Glutamatergic neuron (in vitro differentiated cells): Measurements from ENCODE around the gene PRKAG2. TPM values are rescaled to one million over a fixed set of nuclear protein-coding genes. Genes with fewer than 3 reads are reported as not detected.

ENCODE experiments used
- DNase-seq: peaks from one replicate; pipeline ENCODE4 v3.0.0; 2022
- H3K27ac Mint-ChIP-seq: one replicate; pipeline ENCODE4 v1.8.0; 2020; ENCODE audit warnings: mild to moderate bottlenecking, mixed read lengths, inconsistent platforms; ENCODE audit not compliant: unreplicated experiment
- H3K27me3 Mint-ChIP-seq: one replicate; pipeline ENCODE4 v1.8.0; 2020; ENCODE audit warnings: mild to moderate bottlenecking, moderate library complexity, mixed read lengths, inconsistent platforms; ENCODE audit not compliant: unreplicated experiment
- H3K36me3 Mint-ChIP-seq: one replicate; pipeline ENCODE4 v1.8.0; 2020; ENCODE audit warnings: mild to moderate bottlenecking, mixed read lengths, inconsistent platforms; ENCODE audit not compliant: unreplicated experiment
- H3K4me1 Mint-ChIP-seq: one replicate; pipeline ENCODE4 v1.8.0; 2020; ENCODE audit warnings: mild to moderate bottlenecking, low read depth, mixed read lengths, inconsistent platforms; ENCODE audit not compliant: unreplicated experiment
- H3K4me3 Mint-ChIP-seq: one replicate; pipeline ENCODE4 v1.8.0; 2020; ENCODE audit warnings: mild to moderate bottlenecking, mixed read lengths, inconsistent platforms; ENCODE audit not compliant: unreplicated experiment
- H3K9me3 Mint-ChIP-seq: one replicate; pipeline ENCODE4 v1.8.0; 2020; ENCODE audit warnings: mild to moderate bottlenecking, moderate library complexity, mixed read lengths, inconsistent platforms; ENCODE audit not compliant: unreplicated experiment
- total RNA-seq: library from RNA; stranded (reverse); fragmentation: NEBNext Ultra II Directional; extraction: Animal tissue kit (Norgen Biotek cat#: 25700); gene quantifications from one replicate; pipeline ENCODE4 v1.2.1, GENCODE V29; 2021; ENCODE audit not compliant: unreplicated experiment
- TF ChIP-seq, protein P1 (sequence below): fragments of 200-600 bp; sonication (generic); IDR thresholded peaks from one replicate; pipeline ENCODE4 v1.5.0; 2021; ENCODE audit not compliant: partially characterized antibody, unreplicated experiment

PRKAG2 gene
- total RNA-seq, 1 donor from 2014 or later = 24.7 TPM

DNA sequence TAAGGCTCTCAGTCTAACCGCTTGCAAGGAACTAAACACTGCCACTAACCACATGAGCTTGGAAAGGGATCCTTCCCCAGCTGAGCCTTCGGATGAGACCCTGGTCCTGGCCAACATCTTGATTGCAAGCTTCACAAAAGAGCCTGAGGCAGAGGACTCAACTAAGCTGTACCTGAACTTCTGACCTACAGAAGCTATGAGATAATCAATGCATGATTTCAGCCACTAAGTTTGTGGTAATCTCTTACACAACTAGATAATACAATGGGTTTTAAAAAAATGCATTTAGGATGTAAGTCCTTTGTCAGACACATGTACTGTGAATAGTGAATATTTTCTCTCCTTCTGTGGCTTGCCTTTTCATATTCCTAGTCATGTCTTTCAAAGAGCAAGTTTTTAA is 231.6 kb downstream of the PRKAG2 start:
- H3K36me3 Mint-ChIP-seq = no peaks in the 10 kb centered on the region
- H3K4me3 Mint-ChIP-seq = no peak overlapping the region
- no peak for DNase-seq
- TF ChIP-seq, protein P1, sequence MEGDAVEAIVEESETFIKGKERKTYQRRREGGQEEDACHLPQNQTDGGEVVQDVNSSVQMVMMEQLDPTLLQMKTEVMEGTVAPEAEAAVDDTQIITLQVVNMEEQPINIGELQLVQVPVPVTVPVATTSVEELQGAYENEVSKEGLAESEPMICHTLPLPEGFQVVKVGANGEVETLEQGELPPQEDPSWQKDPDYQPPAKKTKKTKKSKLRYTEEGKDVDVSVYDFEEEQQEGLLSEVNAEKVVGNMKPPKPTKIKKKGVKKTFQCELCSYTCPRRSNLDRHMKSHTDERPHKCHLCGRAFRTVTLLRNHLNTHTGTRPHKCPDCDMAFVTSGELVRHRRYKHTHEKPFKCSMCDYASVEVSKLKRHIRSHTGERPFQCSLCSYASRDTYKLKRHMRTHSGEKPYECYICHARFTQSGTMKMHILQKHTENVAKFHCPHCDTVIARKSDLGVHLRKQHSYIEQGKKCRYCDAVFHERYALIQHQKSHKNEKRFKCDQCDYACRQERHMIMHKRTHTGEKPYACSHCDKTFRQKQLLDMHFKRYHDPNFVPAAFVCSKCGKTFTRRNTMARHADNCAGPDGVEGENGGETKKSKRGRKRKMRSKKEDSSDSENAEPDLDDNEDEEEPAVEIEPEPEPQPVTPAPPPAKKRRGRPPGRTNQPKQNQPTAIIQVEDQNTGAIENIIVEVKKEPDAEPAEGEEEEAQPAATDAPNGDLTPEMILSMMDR = no peak
- H3K27ac Mint-ChIP-seq = no peak overlapping the region
- H3K9me3 Mint-ChIP-seq = no peaks in the 10 kb centered on the region
- H3K27me3 Mint-ChIP-seq = no peaks in the 10 kb centered on the region
- peaks cover 5% of the 10 kb centered on the region for H3K4me1 Mint-ChIP-seq

DNA sequence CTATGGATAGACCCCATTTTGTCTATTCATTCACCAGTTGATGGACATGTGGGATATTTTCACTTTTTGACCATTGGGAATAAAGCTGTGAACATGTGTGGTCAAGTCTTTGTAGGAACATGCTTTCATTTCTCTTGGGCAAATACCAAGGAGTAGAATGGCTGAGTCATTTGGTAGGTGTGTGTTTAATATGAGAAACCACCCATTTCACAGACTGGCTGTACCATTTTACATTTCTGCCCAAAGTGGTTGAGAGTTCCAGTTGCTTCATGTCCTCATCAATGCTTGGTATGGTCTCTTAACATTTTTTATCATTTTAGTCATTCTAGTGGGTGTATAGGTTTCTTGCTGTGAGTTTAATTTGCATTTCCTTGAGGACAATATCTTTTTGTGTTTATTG is 232.4 kb downstream of the PRKAG2 start:
- Mint-ChIP-seq H3K4me3 (no peak overlapping the region), H3K36me3 (no peaks in the 10 kb centered on the region), H3K9me3 (no peaks in the 10 kb centered on the region), H3K27ac (no peak overlapping the region), H3K27me3 (no peaks in the 10 kb centered on the region), H3K4me1 (peaks cover 5% of the 10 kb centered on the region)
- TF ChIP-seq, protein P1 = no peak
- no peak for DNase-seq

DNA sequence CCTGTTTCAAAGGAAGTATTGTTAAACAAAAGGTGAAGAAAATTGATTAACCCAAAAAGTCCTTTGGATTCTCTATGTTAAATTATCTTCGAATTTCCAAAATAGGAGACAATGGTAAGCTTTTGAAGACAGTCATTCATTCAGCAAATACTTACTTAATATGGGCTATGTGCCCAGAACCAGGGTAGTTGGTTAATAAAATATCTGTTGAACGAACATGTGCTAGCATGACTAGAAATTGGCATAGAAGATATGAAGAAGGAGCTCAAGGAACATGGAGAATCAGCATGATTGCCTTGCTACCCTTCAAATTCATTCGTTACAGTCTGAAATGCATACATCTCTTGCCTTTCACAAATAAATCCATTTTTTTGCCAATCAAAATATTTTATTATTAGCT is 234.2 kb downstream of the PRKAG2 start:
- Mint-ChIP-seq H3K4me1 (peaks cover 5% of the 10 kb centered on the region), H3K27me3 (no peaks in the 10 kb centered on the region), H3K9me3 (no peaks in the 10 kb centered on the region), H3K36me3 (no peaks in the 10 kb centered on the region), H3K27ac (no peak overlapping the region), H3K4me3 (no peak overlapping the region)
- TF ChIP-seq, protein P1 = no peak
- DNase-seq = no peak

DNA sequence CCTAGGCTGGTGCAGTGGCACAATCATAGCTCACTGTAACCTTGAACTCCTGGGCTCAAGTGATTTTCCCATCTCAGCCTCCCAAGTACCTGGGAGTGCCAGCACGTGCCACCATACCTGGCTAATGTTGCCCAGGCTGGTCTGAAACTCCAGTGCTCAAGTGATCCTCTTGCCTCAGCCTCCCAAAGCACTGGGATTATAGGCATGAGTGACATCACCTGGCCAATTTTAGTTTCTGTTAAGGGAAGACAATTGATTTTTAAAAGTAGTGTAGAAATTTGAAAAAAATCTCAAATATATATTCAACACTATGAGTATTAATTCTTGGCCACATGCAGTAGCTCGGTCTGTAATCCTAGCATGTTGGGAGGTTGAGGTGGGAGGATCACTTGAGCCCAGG is 235.3 kb downstream of the PRKAG2 start:
- Mint-ChIP-seq H3K4me3 (no peak overlapping the region), H3K27me3 (peaks cover 1% of the 10 kb centered on the region), H3K9me3 (no peaks in the 10 kb centered on the region), H3K36me3 (no peaks in the 10 kb centered on the region), H3K27ac (no peak overlapping the region), H3K4me1 (peaks cover 5% of the 10 kb centered on the region)
- TF ChIP-seq, protein P1 = no peak
- DNase-seq = no peak

DNA sequence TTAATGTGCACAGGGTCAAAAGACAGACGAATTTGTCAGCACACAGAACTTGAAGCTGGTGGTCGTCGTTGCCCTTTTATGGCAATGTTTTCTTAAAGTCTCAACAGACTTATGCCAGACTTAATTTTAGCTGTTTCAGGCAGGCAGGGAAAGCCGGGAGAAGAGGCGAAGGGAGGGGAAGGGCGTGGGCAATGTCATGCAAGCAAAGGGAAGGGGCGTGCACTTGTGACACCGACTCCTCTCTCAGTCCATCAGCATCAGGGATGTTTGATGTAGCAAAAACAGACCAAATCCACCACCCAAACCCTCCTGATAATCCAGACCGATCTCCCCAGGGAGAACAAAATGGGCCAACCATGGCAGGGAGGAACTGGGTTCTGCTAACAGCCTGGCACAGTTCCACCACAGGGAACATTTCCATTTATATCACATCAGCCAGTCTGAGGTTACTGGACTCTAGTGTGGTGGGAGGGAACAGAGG is 239.1 kb downstream of the PRKAG2 start:
- Mint-ChIP-seq H3K9me3 (no peaks in the 10 kb centered on the region), H3K27me3 (peaks cover 5% of the 10 kb centered on the region), H3K4me3 (no peak overlapping the region), H3K4me1 (peaks cover 5% of the 10 kb centered on the region), H3K27ac (no peak overlapping the region), H3K36me3 (no peaks in the 10 kb centered on the region)
- no peak for DNase-seq
- TF ChIP-seq, protein P1 = no peak
